H1 (cell line): ENCODE data around the gene SEL1L3.

ENCODE experiments used
- CHD1 ChIP-seq: IDR thresholded peaks from 2 replicates; pipeline ENCODE4 v1.6.1; 2012; ENCODE audit warnings: low read depth, low read length, improper control_type of control experiment
- CTCF ChIP-seq, 3 experiments: IDR thresholded peaks; 1 replicate in 2 of 3; 2 replicates in 1 of 3; pipeline versions ENCODE4 v1.5.1 to v1.6.1; 2011; ENCODE audit warnings: low read length in 3 of 3, mild to moderate bottlenecking in 3 of 3, inconsistent platforms in 2 of 3, low read depth in 1 of 3, moderate library complexity in 1 of 3; ENCODE audit not compliant: insufficient read depth in 1 of 3; ENCODE audit errors: control extremely low read depth in 1 of 3
- GABPA ChIP-seq: IDR thresholded peaks from 2 replicates; pipeline ENCODE4 v1.6.1; 2011; ENCODE audit warnings: mild to moderate bottlenecking, low read length, moderate library complexity, borderline replicate concordance; ENCODE audit not compliant: insufficient read depth
- POLR2A ChIP-seq, 2 experiments: IDR thresholded peaks; 1 replicate in 1 of 2; 2 replicates in 1 of 2; pipeline ENCODE4 v1.6.1; 2011; ENCODE audit warnings: low read depth in 2 of 2, low read length in 2 of 2, mild to moderate bottlenecking in 2 of 2; ENCODE audit errors: control extremely low read depth in 1 of 2
- SP4 ChIP-seq: IDR thresholded peaks from 2 replicates; pipeline ENCODE4 v1.6.1; 2012; ENCODE audit warnings: low read length, inconsistent platforms
- SUZ12 ChIP-seq: fragments of 200-600 bp; sonication (generic); IDR thresholded peaks from 2 replicates; pipeline ENCODE4 v1.6.1; 2012; ENCODE audit warnings: mild to moderate bottlenecking, inconsistent platforms, low read length, moderate library complexity, mixed read lengths

DNA sequence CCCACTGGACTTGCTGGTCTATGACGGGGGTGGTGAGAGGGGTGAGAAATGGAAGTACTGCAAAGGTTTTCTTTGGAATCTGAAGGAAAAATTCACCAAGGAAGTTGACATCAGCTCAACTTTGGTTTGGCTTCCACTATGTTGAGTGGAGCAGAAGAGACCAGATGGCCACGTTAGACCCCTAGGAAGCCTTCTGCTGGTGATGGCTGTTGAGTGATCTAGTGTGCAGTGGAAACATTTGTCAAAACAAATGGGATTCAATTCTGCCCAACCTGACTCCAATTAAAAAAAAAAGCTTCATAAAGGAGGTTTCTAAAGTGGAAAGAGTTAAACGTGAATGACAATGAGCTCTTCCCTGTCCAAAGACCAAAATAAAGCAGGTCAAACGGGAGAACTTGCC lies 25.7 kb downstream of the SEL1L3 start:
- TF ChIP-seq GABPA (no peak), CHD1 (no peak), SUZ12 (no peak), POLR2A (IDR thresholded peaks at IDR 0.05; ENCODE audit: control extremely low read depth in 1 of 2, low read depth in 2 of 2, low read length in 2 of 2) (no peak), SP4 (no peak), CTCF (IDR thresholded peaks at IDR 0.05; ENCODE audit: control extremely low read depth in 1 of 3, insufficient read depth in 1 of 3, low read depth in 1 of 3, low read length in 3 of 3) (no peak)
